ENCODE results near the gene S100A6. TPM values are rescaled to one million over a fixed set of nuclear protein-coding genes. Genes with fewer than 3 reads are reported as not detected.

Gene S100A6
- total RNA-seq, 1 experiment from 2014 or later: 2,572 TPM

DNA sequence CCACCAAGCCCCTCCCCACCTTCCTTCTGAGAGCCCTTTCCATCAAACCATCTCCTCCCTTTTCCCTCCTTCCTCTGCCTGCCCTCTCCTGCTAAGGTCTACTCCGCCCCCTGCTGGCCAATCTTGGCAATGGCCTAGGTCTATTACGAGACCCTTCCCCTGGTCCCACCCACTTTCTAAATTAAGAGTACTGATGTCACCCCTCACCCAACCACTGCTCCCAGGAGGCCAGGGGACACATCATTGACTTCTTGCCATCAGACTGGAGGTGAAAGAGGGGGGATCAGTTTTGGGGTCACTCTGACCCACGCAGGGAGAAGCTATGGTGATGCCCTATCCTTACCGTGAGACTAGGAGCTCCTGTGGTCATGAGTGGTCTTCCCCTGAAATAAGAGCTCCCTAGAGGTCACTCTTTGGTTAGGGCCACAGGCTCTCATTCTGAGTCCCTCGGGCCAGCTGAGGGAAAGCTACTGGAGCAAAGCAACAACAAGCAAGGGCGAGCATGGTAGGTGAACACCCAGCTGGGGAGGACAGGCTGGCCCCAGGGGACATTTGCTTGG lies 40.7 kb downstream of the S100A6 start:
- TF ChIP-seq EZH2phosphoT487 (IDR thresholded peaks at IDR 0.05; ENCODE audit: borderline replicate concordance, low read length): no peak
- TF ChIP-seq, protein P1, sequence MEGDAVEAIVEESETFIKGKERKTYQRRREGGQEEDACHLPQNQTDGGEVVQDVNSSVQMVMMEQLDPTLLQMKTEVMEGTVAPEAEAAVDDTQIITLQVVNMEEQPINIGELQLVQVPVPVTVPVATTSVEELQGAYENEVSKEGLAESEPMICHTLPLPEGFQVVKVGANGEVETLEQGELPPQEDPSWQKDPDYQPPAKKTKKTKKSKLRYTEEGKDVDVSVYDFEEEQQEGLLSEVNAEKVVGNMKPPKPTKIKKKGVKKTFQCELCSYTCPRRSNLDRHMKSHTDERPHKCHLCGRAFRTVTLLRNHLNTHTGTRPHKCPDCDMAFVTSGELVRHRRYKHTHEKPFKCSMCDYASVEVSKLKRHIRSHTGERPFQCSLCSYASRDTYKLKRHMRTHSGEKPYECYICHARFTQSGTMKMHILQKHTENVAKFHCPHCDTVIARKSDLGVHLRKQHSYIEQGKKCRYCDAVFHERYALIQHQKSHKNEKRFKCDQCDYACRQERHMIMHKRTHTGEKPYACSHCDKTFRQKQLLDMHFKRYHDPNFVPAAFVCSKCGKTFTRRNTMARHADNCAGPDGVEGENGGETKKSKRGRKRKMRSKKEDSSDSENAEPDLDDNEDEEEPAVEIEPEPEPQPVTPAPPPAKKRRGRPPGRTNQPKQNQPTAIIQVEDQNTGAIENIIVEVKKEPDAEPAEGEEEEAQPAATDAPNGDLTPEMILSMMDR (conservative IDR thresholded peaks at IDR 0.05; ENCODE audit: low read depth, low read length): peak; percentile 98
- DNase-seq (peak; percentile 88), ATAC-seq (peak; percentile 43)
- Histone ChIP-seq H3K9ac (ENCODE audit: low read length) (no peak overlapping the region), H4K20me1 (ENCODE audit: low read length) (no peaks in the 10 kb centered on the region), H3K4me2 (ENCODE audit: low read length) (no peak overlapping the region), H3K36me3 (ENCODE audit: low read depth, low read length) (no peaks in the 10 kb centered on the region), H3K9me2 (replicated peaks; ENCODE audit: low read length) (no peaks in the 10 kb centered on the region), H3F3A (ENCODE audit: low read length, unreplicated experiment) (no peaks in the 10 kb centered on the region), H3K79me2 (ENCODE audit: low read length) (no peaks in the 10 kb centered on the region), H3K4me3 (ENCODE audit: low read length) (no peak overlapping the region), H3K9me3 (ENCODE audit: low read length) (no peaks in the 10 kb centered on the region), H2AFZ (ENCODE audit: low read length) (no peak overlapping the region), H3K27ac (ENCODE audit: low read length) (no peak overlapping the region), H3K4me1 (ENCODE audit: insufficient read depth, low read length) (peaks cover 18% of the 10 kb centered on the region), H3K27me3 (ENCODE audit: low read length) (no peaks in the 10 kb centered on the region)
- no TSS peak for BruUV-seq (replicated peaks)
- intact Hi-C loops (cut with micrococcal nuclease): loop anchor here (1.0 kb wide), 2 partner anchors 30 to 143 kb away; no protein-coding TSS in a partner anchor
- ChIA-PET CTCF (interaction anchor here (0.6 to 2.7 kb wide), 7 partner anchors 10 to 233 kb away, joined by 3 to 13 read pairs (median 5); partner anchors contain the start of gene INTS3), POLR2A (ENCODE audit: unreplicated experiment) (no interaction called here)

DNA sequence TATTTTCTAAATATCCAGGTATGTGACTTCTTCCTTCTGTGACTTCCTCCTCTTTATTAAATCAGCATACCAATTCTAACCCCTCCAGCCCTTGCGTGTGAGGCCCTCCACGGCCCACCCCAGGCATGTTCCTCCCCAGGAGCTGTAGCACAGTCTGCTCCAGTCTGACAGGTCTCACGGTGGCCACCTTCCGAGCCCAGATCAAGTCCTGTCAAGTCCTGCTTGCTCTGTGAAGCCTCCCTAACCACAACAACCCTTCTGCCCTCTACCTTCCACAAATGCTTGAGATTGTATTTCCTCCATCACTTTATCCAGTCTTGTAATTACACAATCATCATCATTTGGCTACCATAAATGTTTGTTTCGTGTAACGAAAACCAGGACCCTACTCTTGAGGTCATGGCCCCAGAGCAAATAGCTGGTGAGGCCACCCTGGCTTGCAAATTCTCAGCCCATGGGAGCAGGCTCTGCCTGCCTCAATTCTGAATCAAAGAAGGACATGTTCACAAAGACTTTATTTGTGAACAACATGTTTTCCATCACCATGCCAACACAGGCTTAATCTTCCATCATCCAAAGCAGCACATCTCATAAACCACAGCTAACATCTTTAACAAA lies 42.3 kb downstream of the S100A6 start:
- ChIA-PET POLR2A (ENCODE audit: unreplicated experiment) (no interaction called here), CTCF (interaction anchor here (0.6 to 2.7 kb wide), 4 partner anchors 89 to 140 kb away, joined by 4 to 13 read pairs (median 6); partner anchors contain the start of gene S100A9)
- intact Hi-C loops (cut with micrococcal nuclease): no loop called here
- ATAC-seq (no peak), DNase-seq (no peak)
- Histone ChIP-seq H3K27ac (ENCODE audit: low read length) (no peak overlapping the region), H3K36me3 (ENCODE audit: low read depth, low read length) (no peaks in the 10 kb centered on the region), H3K4me1 (ENCODE audit: insufficient read depth, low read length) (peaks cover 25% of the 10 kb centered on the region), H2AFZ (ENCODE audit: low read length) (no peak overlapping the region), H3K9me3 (ENCODE audit: low read length) (no peaks in the 10 kb centered on the region), H3K27me3 (ENCODE audit: low read length) (no peaks in the 10 kb centered on the region), H3K9ac (ENCODE audit: low read length) (no peak overlapping the region), H3K9me2 (replicated peaks; ENCODE audit: low read length) (no peaks in the 10 kb centered on the region), H3K79me2 (ENCODE audit: low read length) (no peaks in the 10 kb centered on the region), H3F3A (ENCODE audit: low read length, unreplicated experiment) (no peaks in the 10 kb centered on the region), H4K20me1 (ENCODE audit: low read length) (no peaks in the 10 kb centered on the region), H3K4me3 (ENCODE audit: low read length) (no peak overlapping the region), H3K4me2 (ENCODE audit: low read length) (no peak overlapping the region)
- TF ChIP-seq, protein P1 (conservative IDR thresholded peaks at IDR 0.05; ENCODE audit: low read depth, low read length): no peak
- TF ChIP-seq EZH2 (IDR thresholded peaks at IDR 0.05; ENCODE audit: low read length, unreplicated experiment): no peak
- no peak for TF ChIP-seq EZH2phosphoT487 (IDR thresholded peaks at IDR 0.05; ENCODE audit: borderline replicate concordance, low read length)
- BruUV-seq (replicated peaks): no TSS peak
